SK-N-DZ (cell line): ENCODE results near the gene MTX1.

Source experiments
- DNase-seq: peaks from one replicate; pipeline ENCODE4 v3.0.0-alpha.2; 2015; ENCODE audit warnings: low spot score

MTX1 gene

GRCh38 chr1:155174324-155175280 lies 33.9 kb upstream of the MTX1 start:
- peak; percentile 82 for DNase-seq

DNA sequence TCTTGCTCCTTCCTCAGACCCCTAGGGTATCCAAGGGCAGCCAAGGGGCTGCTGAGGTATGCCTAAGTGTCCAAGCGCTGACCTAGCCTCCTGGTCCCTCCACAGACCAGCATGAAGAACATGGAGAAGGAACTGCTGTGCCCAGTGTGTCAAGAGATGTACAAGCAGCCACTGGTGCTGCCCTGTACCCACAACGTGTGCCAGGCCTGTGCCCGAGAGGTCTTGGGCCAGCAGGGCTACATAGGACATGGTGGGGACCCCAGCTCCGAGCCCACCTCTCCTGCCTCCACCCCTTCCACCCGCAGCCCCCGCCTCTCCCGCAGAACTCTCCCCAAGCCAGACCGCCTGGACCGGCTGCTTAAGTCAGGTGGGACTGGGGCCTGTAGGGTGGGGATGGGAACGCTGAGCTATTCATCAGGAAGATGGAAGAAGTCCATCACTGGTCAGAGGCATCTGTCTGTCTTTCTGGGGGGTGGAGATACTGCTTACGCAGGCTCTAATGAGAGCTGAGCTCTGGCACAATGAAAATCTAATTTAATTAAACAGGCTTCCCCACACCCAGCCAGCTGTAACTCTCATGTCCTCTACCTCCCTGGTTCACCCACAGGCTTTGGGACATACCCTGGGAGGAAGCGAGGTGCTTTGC lies 33.1 kb upstream of the MTX1 start:
- DNase-seq, result peak; percentile 65

- DNase-seq, result peak; percentile 42
Observed at GRCh38 chr1:155175927-155176371, 32.5 kb upstream of the MTX1 start.

DNA sequence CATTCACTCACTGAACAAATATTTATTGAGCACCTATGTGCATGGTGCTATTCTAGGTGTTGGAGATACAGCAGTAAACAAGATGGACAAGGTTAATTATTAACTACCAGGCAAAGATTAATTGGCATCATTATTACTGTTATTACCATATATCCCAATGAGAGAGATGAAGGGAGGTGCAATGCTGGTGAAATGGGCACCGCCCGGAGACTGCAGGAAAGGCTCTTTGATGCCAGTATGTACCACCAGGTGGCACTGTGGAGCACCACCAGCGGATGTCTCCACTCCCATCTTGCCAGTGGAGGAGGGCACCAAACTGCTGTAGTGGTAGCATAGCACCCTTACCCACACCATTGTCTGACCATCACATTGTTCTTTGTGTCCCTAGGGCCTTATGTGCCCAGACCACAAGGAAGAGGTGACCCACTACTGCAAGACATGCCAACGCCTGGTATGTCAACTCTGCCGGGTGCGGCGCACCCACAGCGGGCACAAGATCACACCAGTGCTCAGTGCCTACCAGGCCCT lies 31.9 kb upstream of the MTX1 start:
- DNase-seq, result peak; percentile 71

- DNase-seq, result no peak
Observed at GRCh38 chr1:155177192-155177917, 31.1 kb upstream of the MTX1 start.

DNA sequence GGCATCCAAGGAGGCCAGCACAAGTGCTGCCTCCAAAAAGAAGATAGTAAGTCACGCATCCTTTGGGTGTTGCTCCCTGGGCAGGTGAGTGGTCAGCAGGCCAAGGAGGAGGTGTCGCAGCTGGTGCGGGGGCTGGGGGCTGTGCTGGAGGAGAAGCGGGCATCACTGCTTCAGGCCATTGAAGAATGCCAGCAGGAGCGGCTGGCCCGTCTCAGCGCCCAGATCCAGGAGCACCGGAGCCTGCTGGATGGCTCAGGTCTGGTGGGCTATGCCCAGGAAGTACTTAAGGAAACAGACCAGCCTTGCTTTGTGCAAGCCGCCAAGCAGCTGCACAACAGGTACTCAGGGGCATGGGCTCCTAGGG lies 30.6 kb upstream of the MTX1 start:
- no peak for DNase-seq

DNA sequence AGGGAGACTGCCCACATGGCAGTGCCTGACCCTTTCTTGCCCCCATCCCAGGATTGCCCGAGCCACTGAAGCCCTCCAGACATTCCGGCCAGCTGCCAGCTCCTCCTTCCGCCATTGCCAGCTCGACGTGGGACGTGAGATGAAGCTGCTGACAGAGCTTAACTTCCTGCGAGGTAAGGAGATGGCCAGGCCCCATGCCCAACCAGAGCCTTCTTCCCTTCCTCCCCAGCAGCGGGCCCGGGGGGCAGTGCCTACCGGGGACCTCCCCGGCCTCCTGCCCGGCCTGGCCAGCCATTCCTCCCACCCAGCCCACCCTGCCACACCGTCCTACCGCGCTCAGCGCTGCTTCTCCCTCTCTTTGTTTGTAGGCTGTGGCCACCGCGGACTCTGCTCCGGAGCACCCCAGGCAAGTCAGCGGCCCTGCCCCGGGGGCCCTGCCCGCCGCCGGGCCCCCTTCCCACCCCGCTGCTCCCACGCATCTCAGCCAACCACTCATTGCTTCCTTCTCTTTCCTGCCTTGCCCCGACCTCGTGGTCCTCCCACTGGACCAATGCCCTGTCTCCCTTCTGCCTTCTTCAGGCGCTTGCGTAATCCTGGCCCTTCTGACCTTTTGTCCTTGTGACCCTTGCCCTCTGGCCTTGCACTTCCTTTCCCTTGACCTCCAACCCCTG lies 29.9 kb upstream of the MTX1 start:
- peak; percentile 15 for DNase-seq

DNA sequence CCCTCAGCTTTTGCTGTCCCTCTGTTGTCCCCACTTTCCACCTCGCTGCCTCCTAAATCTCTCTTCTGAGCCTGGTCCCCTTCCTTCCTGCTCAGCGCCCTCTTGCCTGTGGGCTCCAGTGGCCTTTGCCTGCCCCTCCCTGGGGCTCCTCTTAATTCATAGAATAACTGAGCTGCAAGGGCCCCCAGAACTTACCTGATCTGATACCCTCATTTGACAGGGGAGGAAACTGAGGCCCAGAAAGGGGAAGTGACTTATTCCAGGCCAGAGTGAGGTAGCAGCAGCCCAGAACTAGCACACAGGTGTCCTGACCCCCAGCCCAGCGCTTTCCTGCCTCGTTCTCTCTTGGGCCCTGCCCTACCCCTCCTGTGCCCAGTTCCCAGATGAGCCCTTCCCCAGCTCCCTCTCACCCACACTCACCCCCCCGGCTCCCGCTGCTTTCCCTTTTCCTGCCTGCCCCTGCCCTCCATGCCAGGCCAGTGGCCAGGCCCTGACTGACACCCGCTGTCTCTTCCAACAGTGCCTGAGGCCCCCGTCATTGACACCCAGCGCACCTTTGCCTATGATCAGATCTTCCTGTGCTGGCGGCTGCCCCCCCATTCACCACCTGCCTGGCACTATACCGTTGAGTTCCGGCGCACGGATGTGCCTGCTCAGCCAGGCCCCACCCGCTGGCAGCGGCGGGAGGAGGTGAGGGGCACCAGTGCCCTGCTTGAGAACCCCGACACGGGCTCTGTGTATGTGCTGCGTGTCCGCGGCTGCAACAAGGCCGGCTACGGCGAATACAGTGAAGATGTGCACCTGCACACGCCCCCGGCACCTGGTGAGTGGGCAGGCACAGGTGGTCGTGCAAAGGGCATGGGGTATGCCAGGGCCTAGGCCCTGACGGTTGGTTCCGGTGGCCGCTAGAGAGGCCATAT lies 29.1 kb upstream of the MTX1 start:
- no peak for DNase-seq

- no peak for DNase-seq
Observed at GRCh38 chr1:155181371-155182051, 27.0 kb upstream of the MTX1 start.

- no peak for DNase-seq
Observed at GRCh38 chr1:155182052-155182550, 26.4 kb upstream of the MTX1 start.

- DNase-seq, result no peak
Observed at GRCh38 chr1:155183775-155184221, 24.7 kb upstream of the MTX1 start.

GRCh38 chr1:155184351-155184811 lies 24.1 kb upstream of the MTX1 start:
- no peak for DNase-seq

DNA sequence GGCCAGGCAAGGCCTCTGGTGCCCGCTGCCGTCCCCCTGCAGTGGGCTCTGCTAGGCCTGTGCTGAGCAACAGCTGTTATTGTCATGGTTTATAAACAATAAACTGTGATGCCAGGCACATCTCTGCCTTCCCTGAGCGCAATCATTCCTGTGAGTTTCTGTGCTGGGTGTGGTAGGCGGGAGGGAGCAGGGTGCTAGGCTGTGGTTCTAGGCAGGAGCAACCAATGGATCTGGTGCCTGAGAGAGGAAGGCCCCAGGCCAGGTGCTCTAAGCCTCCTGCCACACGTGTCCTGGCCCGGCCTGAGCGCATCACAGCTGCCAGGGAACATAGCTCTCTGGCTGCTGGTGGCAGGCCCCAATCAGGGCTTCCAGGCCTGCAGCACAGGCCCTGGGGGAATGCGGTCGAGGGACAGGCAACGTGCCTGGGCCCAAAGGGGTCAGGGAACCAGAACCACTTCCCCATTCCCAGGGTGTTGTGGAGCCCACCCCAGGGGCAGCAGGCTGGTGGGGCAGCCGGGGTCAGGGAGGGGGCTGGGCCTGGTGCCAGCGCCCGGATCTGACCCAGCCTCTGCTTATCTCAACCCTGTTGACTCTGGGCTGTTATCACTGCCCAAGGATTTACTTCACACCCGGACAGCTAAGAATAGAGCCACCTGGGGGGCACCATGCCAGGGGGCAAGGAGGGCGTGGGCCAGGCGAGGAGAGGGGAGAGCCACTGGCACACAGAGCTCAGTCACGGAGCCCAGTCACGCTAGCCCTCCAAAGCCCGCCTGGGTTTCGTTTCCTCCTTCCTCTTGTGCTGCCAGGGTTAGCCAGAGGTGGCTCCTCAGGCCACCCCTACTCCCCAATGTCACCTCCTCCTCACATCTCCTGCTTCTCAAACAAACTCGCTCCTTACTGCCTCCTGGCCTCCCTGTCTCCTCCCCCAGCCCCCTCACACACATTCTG lies 23.4 kb upstream of the MTX1 start:
- DNase-seq, result no peak

DNA sequence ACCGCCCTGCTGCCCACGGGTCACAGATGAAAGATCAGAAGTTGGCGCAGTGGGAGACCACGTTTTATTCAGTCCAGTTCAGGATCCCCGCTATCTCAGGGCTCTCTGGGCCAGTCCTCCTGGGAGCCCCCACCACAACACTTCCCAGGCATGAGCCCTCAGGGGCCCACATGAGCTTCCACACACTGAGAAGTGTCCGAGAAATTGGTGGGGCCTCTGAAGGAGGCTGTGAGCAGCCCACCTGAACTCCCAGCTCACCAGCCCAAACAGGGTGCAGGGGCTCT lies 22.8 kb upstream of the MTX1 start:
- no peak for DNase-seq

DNA sequence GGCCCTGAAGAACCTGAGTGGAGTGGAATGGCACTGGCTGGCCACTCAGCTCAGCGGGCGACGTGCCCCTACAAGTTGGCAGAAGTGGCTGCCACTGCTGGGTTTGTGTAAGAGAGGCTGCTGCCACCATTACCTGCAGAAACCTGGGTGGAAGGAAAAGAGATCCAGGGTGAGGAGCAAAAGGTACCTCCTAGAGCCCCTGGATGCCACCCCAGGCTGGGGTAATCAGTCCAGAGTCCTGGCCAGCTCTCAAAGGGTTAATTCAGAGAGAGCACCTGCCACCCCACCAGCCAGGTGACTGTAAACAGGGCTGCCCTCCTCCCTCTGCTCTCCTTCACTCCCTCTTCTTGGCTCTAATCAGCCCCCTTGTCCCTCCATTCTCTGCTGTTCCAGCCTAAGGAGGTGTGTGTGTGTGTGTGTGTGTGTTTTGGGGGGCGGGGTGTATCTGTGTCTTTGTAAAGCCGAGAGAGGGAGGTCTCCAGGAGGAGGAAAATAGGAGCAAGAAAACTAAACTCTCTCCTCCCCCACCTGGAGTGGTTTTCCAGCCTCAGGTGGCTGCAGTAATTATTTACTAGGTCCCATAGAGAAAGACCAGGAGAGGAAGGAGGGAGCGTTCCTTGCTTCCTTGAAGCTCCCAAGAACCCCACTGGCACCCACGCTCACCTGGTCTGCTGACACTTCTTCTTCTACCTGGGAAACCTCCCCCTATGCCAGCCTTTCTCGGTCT lies 22.3 kb upstream of the MTX1 start:
- no peak for DNase-seq

DNA sequence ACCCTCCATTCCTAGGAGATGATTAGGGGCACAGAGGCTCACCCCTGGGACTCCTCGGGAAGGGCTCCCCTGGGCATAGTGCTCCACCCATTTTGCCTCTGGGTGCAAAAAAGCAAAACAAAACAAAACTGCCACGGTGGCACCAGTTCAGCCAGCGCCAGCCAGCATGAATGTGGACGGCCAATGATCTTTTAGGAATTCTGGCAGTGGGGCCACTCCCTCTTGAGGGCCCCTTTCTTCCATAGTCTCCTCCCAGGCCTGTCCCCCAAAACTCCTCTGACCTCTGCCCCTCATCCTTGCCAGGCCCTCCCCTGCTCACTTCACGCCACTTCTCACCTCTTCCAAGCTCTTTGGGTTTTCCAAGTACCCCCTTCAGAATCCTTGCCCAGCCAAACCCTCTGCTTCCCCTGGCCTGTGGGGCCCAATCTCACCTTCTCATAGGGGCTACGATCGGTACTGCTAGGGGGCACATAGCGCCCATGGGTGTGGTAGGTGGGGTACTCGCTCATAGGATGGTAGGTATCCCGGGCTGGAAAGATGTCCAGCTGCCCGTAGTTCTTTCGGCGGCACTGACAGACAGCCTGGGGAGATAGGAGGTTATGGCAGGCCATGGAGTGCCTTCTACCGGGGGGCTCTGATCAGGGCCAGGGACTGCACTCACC lies 21.6 kb upstream of the MTX1 start:
- DNase-seq, result no peak

DNA sequence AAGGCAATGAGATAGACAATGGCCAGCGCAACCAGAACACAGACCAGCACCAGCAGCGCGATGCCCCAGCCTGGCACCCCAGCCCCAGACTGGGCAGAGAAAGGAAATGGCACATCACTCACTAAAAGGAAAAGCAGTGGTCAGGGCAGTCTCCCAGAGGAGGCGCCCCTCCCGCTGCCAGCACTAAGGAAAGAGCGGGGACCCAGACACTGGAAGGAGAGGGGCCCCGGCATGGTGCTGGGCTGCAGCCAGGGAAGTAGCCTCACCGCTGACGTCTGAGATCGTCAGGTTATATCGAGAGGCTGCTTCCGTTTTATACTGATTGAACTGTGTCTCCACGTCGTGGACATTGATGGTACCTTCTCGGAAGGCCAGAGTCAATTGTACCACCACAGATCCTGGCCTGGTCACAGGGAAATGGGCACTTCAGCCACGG lies 21.0 kb upstream of the MTX1 start:
- DNase-seq, result no peak
